Inferior parietal cortex (tissue), 1 donor: ENCODE results near the gene SIKE1.
"Not testable (repeated sequence)": the region's sequence is repeated elsewhere in the genome, so short reads cannot be mapped to it uniquely, and the experiment has no call there.

Experiments
- DNase-seq: peaks from one replicate; pipeline ENCODE4 v3.0.0-alpha.2; 2016; ENCODE audit errors: extremely low spot score

The SIKE1 gene

GRCh38 chr1:114755006-114755931 lies 25.2 kb downstream of the SIKE1 start:
- DNase-seq, result no peak

GRCh38 chr1:114753702-114754101 lies 26.8 kb downstream of the SIKE1 start:
- not testable (repeated sequence) for DNase-seq

GRCh38 chr1:114753143-114753542 lies 27.3 kb downstream of the SIKE1 start:
- no peak for DNase-seq

- DNase-seq, result no peak
These were observed 29.7 kb downstream of the SIKE1 start for GRCh38 chr1:114750780-114751179.

- DNase-seq, result no peak
These were observed 30.6 kb downstream of the SIKE1 start for GRCh38 chr1:114749835-114750234.

- DNase-seq, result no peak
These were observed 33.9 kb downstream of the SIKE1 start for GRCh38 chr1:114746450-114747121.

- no peak for DNase-seq
These were observed 35.2 kb downstream of the SIKE1 start for GRCh38 chr1:114745291-114745690.

GRCh38 chr1:114741963-114742746 lies 38.3 kb downstream of the SIKE1 start:
- DNase-seq, result no peak

GRCh38 chr1:114740331-114740730 lies 40.2 kb downstream of the SIKE1 start:
- DNase-seq, result no peak

GRCh38 chr1:114737314-114737849 lies 43.1 kb downstream of the SIKE1 start:
- no peak for DNase-seq

GRCh38 chr1:114735479-114735878 lies 45.0 kb downstream of the SIKE1 start:
- no peak for DNase-seq

- DNase-seq, result no peak
These were observed 50.7 kb downstream of the SIKE1 start for GRCh38 chr1:114729782-114730181.

- no peak for DNase-seq
These were observed 51.9 kb downstream of the SIKE1 start for GRCh38 chr1:114728553-114728952.

GRCh38 chr1:114725230-114725629 lies 55.3 kb downstream of the SIKE1 start:
- no peak for DNase-seq

- no peak for DNase-seq
These were observed 56.6 kb downstream of the SIKE1 start for GRCh38 chr1:114723915-114724314.

GRCh38 chr1:114723457-114723856 lies 57.0 kb downstream of the SIKE1 start:
- DNase-seq, result no peak

- DNase-seq, result no peak
These were observed 60.0 kb downstream of the SIKE1 start for GRCh38 chr1:114720492-114720891.
